Epidermal melanocyte (primary cell): ENCODE measurements around the gene HECTD4.
"Not testable (repeated sequence)": the region's sequence is repeated elsewhere in the genome, so short reads cannot be mapped to it uniquely, and the experiment has no call there.

Source experiments
- DNase-seq: peaks from one replicate; pipeline ENCODE4 v3.0.0; 2011; ENCODE audit warnings: low spot score; ENCODE audit not compliant: insufficient read length

The HECTD4 gene

DNA sequence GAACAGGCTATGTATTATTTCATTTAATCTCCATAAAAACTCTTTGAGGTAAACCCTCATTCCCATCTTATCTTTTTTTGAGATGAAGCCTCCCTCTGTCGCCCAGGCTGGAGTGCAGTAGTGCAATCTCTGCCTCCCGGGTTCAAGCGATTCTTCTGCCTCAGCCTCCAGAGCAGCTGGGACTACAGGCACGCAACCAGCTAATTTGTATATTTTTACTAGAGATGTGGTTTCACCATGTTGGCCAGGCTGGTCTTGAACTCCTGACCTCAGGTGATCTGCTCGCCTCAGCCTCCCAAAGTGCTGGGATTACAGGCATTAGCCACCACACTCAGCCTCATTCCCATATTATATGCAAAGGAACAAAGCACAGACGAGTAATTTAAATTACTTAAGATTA, 25.5 kb upstream of the HECTD4 start:
- not testable (repeated sequence) for DNase-seq

DNA sequence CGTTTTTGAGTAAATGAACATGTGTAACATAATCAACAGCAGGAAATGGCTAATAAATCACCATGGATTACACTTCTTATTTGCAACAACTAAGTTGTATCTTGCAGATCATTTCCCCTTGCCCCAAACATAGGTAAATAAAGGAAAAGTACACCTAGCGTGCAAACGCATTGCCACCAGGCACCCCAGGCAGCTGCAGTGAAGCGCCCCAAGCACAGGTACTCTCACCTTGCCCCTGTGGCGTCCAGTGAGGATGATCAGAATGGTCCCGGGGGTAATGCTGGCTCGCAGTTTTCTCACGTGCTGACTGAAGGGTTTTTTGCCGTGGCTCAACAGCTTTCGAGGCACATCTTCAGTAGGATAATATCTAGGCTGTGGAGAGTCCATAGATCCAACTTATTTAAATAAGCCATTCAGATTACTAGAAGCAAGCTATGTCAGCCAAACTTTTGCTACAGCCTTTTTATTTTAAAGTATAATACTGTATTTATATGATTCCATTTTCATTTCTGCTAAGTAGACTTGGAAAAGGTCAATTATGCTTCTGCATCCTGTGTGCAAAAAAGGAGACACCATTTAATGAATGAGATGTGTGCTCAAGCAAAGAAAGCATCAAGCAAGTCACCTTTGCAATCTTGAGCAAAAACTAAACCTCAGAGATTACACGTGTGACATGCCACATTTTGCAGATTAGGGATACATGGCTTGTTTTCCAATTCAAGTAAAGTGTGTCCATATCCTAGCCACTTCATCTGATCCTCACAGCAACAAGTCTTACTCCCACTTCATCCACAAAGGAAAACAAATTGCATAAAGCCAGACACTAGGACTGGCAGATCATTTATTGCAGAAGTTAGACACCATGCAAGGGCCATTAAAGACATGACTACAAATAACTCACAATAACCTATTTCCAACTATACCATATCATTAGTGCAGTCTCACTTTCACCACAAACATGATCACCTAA, 24.6 kb upstream of the HECTD4 start:
- no peak for DNase-seq

DNA sequence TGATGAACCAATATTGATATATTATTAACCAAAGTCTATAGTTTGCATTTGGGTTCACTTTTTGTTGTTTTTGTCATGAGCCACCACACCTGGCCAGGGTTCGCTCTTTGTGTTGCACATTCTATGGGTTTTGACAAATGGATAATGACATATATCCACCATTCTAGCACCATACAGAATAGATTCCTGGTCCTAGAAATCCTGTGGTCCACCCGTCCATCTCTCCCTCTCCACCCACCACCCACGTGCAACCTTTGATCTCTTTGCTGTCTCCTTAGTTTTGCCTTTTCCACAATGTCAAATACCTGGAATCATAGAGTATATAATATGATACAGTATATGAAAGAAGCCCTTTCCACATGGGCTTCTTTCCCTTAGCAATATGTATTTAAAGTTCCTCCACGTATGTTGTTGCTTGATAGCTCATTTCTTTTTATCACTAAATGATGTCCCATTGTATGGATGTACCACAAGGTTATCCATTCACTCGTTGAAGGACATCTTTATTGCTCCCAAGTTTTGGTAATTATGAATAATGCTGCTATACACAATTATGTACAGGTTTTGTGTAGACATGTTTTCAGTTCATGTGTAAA, 19.8 kb upstream of the HECTD4 start:
- no peak for DNase-seq

DNA sequence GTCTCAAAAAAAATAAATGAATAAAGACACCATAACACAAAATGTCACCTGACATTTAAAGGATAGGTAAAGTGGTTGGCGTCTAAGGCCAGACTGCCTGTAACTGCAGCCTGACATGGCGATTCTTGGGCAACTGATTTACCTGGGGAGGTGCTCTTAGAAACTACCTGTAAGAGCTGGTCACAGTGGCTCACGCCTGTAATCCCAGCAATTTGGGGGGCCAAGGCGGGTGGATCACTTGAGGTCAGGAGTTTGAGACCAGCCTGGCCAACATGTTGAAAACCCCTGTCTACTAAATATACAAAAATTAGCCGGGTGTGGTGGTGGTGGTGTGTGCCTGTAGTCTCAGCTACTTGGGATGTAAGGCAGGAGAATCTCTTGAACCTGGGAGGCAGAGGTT, 18.8 kb upstream of the HECTD4 start:
- no peak for DNase-seq

DNA sequence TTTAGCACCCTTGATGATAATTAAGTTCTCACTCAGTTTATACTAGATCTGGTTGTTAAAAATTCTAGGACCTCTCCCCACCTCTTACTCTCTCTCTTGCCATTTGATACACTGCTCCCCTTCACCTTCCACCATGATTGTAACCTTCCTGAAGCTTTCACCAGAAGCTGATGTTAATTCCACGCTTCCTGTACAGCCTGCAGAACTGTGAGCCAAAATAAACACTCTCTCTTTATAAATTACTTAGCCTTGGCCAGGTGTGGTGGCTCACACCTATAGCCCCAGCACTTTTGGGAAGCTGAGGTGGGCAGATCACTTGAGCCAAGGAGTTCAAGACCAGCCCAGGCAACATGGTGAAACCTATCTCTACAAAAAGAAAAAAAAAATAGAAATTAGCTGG, 11.1 kb upstream of the HECTD4 start:
- DNase-seq = no peak

DNA sequence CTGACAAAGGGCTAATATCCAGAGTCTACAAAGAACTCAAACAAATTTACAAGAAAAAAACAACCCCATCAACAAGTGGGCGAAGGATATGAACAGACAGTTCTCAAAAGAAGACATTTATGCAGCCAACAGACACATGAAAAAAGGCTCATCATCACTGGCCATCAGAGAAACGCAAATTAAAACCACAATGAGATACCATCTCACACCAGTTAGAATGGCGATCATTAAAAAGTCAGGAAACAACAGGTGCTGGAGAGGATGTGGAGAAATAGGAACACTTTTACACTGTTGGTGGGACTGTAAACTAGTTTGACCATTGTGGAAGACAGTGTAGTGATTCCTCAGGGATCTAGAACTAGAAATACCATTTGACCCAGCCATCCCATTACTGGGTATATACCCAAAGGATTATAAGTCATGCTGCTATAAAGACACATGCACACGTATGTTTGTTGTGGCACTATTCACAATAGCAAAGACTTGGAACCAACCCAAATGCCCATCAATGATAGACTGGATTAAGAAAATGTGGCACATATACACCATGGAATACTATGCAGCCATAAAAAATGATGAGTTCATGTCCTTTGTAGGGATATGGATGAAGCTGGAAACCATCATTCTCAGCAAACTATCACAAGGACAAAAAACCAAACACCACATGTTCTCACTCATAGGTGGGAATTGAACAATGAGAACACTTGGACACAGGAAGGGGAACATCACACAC, 7.9 kb upstream of the HECTD4 start:
- not testable (repeated sequence) for DNase-seq

DNA sequence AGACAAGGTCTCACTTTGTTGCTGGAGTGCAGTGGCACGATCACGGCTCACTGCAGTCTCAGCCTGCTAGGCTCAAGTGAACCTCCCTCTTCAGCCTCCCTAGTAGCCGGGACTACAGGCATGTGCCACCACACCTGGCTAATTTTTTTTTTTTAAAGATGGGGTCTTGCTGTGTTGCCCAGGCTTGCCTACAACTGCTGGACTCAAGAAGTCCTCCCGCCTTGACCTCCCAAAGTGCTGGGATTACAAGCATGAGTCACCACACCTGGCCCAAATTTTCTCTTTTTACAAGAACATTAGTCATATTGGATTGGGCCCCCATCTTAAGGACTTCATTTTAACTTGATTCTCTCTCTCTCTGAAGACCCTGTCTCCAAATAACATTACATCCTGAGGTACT, 7.0 kb upstream of the HECTD4 start:
- DNase-seq = no peak

DNA sequence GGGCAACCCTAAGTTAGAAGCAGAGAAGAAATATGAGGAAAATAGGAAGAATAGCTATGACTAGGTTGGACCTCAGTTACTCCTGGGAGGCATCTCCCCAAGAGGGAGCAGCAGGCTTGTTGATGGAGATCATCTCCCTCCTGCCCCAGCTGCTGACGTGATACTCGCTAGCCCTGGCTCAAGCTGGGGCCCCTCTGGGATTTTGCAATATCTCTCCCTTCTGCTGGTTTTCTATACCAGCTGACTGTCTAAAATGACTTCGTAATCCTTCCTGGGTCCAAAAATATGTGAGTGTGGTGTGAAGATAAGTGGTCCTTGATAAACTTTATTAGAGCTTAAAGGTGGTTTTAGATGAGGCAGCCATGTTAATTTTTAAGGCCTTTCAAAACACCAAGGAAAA, 4.5 kb upstream of the HECTD4 start:
- no peak for DNase-seq

DNA sequence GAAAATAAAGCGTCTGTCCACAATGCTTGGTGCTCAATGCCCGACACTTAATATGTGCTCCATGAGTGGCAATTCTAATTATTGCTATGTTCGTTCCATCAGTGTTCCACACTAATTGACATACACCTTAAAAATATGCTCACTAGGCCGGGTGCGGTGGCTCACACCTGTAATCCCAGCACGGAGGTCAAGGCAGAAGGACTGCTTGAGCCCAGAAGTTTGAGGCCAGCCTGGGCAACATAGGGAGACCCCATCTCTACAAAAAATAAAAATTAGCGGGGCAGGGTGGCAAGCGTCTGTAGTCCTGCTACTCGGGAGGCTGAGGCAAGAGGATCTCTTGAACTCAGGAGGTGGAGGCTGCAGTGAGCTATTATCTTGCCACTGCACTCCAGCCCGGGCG, 635 bp upstream of the HECTD4 start:
- DNase-seq = no peak

DNA sequence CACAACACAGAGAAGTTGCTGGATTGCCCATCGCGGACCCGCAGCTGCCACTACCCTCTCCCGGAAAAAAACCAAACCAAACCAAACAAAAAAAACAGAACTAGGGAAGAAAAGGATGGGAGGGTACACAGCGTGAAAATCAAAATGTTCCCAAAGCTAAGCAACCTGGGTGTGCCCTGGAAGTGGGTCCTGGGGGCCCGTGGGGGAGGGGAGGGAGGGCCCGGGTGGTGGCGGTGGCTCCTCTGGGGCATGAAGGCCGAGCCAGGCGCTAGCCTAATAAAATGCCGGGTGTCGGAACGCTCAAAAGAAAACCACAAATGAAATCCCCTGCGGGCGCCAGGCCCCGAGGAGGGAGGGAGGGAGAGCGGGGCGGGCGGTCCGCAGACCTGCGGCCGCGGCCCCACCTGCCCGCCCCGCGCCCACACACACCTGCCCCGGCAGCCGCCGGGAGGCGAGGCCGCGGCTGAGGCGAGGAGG, 787 bp downstream of the HECTD4 start:
- no peak for DNase-seq

DNA sequence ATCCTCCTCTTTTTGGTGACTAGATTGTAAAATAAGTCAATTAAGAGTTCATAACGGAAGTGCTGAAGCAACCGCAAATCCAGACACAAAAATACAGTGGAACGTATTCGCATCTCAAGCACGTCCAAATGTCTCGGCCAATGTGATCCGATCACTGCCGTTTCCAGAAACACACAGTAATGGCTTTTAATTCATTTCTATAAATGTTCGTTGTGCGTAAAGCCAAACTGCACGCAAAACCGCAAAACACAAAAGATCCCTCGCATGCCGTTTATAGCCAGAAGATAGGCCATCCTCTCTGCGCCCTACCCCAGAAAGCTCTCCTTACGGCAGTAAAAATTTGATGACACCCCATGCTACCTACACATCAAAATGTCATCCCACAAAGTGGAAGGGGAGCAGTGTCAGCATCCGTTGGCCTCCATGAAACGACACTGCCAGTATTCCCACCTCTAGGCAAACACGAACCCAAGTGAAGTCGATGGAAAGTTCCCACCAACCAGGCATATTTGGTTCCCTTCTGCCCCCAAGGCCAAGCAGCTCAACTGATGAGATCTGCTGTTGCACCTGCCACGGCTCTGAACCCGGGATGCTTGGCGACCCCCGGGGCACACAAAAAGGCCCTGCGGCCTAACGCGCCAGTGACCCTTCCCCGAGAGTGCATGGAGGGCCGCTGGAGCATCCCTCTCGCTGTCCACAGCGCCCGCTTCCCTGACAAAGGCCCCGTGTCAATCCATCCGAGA, 1.4 kb downstream of the HECTD4 start:
- no peak for DNase-seq

DNA sequence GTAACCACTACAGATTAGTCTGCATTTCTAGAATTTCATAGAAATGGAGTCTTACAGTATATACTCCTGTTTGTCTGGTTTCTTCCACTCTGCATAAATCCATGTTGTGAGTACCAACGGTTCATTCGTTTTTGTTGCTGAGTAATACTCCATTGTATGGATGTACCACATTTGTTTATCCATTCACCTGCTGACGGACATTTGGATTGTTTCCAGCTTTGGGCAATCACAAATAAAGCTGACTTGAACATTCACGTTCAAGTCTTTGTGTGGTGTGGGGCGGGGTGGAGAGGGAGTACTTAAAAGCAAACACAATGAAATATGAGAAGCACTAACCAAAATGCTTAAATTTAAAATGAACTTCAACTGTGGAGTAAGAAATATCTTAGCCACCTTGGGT, 7.1 kb downstream of the HECTD4 start:
- no peak for DNase-seq

DNA sequence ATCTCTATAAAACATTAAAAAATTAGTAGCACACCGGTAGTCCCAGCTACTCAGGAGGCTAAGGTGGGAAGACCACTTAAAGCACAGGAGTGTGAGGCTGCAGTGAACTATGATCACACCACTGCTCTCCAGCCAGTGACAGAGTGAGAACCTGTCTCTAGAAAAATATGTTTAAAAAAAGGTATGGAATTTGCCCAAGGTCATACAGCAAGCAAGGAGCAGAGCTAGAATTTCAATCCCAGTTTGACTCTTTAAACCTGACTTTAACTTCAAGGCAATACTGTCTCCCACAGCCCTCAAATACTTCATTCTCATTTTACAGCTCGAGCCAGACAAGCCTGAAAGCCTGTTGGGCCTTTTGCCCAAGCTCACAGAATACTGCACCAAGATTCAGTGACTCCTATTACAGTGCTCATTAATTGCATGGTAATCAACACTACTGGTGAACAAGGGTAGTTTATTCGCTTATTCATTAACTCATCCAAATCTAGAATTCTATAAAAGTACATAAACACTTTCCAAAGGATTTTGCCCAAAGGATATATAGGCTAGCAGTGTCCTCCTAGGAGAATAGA, 8.0 kb downstream of the HECTD4 start:
- no peak for DNase-seq

DNA sequence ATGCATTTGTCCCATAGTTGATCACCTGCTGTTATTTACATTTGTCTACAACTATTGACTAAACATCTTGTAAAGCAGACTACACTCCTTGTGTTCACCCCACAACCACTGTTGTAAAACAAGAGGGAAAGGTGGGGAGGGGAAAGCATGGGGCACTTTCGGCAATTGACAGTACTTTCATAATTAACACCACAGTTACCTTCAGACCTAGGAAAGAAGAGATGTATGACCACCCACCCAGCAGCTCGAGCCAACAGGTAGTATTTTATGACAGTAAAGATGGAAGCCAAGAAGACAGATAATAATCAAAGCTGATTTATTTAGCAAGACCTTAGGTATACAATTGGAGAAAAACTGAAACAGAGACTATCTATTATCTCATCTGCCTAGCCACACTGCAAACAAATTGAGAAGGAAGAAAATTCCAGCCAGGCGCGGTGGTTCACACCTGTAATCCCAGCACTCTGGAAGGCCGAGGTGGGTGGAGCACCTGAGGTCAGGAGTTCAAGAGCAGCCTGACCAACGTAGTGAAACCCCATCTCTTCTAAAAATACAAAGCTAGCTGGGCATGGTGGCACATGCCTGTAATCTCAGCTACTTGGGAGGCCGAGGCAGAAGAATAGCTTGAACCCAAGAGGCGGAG, 11.2 kb downstream of the HECTD4 start:
- DNase-seq = no peak

DNA sequence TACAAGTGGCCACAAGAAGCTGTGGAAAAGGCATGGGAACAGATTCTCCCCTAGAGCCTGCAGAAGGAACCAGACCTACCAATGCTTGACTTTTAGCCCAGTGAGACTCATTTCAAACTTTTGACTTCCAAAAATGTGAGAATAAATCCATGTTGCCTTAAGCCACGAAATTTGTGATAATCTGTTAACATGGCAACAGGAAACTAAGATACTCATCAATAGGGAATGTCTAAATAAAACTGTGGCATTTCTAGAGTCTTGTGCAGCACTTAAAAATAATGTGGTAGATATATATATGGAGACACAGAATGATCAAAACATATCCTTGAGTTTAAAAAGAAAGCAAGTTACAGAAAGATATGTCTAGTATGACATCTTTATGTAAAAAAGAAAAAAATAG, 12.0 kb downstream of the HECTD4 start:
- no peak for DNase-seq

DNA sequence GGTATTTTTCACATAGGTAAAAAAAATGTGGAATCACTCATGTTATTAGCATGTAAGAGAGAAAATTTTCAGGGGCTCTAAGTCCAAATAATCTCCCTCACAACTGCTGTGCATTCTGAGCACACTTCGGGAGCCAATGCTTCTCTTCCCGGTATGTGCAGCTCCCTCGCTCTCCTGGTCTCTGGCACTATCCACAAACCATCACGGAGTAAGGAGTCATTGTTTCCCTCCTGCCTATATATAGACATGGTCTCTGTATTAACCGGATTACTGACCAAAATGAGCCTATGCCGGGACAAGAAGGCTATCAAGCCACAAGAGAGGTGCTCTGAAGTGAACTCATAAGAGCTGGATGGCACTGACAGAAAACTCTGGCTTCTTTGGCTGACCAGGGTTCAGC, 13.4 kb downstream of the HECTD4 start:
- no peak for DNase-seq

DNA sequence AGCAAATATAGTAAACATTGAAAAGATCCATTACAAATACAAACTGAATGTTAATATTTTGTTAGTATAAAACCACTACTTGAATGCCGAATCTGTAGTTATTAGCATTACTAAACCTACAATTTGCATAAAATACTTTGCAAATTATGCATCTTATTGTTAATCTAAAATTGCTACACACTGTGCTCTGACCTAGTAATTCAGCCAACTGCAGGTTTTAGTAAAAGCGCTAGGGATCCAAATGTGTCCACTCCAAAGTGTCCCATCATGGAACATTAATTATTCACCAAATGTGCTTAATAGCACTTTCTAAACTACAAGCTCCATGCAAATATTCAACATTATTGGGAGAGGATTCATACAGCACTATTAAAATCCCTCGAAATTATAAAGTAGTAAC, 14.3 kb downstream of the HECTD4 start:
- DNase-seq = no peak

DNA sequence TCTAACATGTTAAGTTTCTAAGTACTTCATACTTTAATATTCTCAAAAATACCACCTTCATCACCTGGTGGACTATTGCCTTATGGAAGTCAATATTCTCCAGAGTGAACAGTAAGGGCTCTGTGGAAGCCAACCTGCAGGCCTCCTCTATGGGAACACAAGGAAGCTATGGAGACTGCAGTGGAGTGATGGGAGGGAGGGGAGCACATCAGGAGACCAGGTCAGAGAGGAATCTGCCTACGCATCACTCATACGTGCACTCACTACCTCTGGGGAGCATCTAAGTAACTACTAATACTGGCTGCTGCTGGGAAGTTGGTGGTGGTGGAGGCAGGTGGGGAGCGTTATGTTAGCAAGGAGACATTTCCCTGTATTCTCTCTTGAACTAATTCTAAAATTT, 19.9 kb downstream of the HECTD4 start:
- no peak for DNase-seq

DNA sequence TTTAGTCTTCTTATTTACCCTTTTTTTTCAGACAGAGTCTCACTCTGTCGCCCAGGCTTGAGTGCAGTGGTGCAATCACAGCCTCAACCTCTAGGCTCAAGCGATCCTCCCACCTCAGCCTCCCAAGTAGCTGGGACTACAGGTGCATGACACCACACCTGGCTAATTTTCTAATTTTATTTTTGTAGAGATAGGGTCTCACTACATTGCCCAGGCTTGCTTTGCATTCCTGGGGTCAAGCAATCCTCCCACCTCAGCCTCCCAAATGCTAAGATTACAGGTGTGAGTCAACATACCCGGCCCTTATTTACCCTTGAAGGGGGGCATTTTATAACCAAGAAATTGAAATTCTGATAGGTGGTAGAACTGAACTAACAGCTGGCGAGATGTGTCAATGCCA, 21.0 kb downstream of the HECTD4 start:
- DNase-seq = no peak

DNA sequence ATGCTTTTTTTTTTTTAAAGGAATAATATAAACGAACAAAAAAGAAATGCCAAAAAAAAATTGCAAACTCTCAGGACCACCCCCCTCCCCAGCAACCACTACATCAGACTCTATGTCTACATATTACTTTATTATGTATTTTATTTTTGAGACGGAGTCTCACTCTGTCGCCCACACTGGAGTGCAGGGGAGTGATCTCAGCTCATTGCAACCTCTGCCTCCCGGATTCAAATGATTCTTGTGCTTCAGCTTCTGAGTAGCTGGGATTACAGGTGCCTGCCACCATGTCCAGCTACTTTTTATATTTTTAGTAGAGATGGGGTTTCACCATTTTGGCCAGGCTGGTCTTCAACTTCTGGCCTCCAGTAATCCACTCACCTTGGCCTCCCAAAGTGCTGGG, 22.9 kb downstream of the HECTD4 start:
- DNase-seq = no peak

DNA sequence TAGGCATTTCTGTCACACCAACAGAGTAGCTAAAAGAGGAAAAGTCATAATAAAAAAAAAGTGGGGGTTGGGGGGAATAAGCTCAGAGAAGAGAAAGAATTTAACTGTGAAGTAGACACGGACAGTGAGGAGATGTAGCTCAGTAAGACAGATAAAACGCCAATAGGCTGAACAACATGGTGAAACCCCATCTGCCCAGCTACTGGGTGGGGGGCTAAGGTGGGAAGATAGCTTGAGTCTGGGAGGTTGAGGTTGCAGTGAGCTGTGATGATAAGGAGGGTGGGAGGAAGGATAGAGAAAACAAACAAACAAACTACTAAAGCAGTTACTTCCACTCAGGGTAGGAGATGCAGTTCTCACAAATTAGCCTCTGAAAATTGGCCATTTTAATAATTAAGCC, 25.0 kb downstream of the HECTD4 start:
- no peak for DNase-seq
